Measurements from ENCODE around the gene LCE1A. TPM values are rescaled to one million over a fixed set of nuclear protein-coding genes. Genes with fewer than 3 reads are reported as not detected.
A peak's percentile ranks its signal among the peaks of the same experiment; 100 is the strongest.

The LCE1A gene
- total RNA-seq, 2 experiments from 2014 or later = not detected

DNA sequence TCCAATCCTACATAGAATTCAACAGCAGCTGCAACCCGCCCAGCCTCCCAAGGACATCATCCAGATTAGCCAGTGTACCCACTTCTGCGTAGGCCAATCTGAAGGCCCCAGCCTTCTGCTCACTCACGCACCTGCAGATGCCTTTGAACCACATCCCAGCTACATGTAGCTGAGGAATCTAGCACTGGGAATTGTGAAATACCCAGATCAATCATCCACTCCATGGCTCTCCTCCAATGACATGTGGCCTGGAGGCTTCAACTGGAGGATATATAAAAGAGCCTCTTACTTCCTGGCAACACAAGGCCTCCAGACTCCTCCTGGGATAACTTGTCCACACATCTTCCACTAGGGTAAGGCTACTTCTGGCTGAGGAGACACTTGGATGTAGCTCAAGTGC is 15.3 kb downstream of the LCE1A start, which contains the start of gene LCE6A:
Gene LCE6A, plus strand, starts transcription at position 301 of the 400 bp plus-strand sequence. CDS start 665 bp downstream, outside the sequence.
- Mint-ChIP-seq H3K27me3 (no peaks in the 10 kb centered on the region), H3K4me1 (no peaks in the 10 kb centered on the region), H3K27ac (no peak within 1 kb of the TSS), H3K36me3 (ENCODE audit: low read depth) (no peaks in the 10 kb centered on the region), H3K4me3 (no peak within 1 kb of the TSS), H3K9me3 (no peaks in the 10 kb centered on the region)
- POLR2A ChIA-PET = no interaction called here
- DNase-seq = no peak
- CTCF ChIA-PET = interaction anchor here (0.5 kb wide), 1 partner anchor 189 kb away, joined by 3 read pairs; no protein-coding TSS in a partner anchor

GRCh38 chr1:152855661-152856060 is 28.4 kb downstream of the LCE1A start:
- H3K9me3 Mint-ChIP-seq = no peaks in the 10 kb centered on the region
- no peak overlapping the region for H3K27ac Mint-ChIP-seq
- no peaks in the 10 kb centered on the region for H3K4me1 Mint-ChIP-seq
- CTCF ChIA-PET = interaction anchor here (1.0 to 1.2 kb wide), 2 partner anchors 9 to 15 kb away, joined by 4 to 5 read pairs; no protein-coding TSS in a partner anchor
- POLR2A ChIA-PET = no interaction called here
- no peak for DNase-seq
- H3K27me3 Mint-ChIP-seq = peaks cover 4% of the 10 kb centered on the region
- no peaks in the 10 kb centered on the region for H3K36me3 Mint-ChIP-seq (ENCODE audit: low read depth)
- H3K4me3 Mint-ChIP-seq = no peak overlapping the region

- Mint-ChIP-seq H3K4me3 (no peak overlapping the region), H3K27me3 (peaks cover 5% of the 10 kb centered on the region), H3K27ac (no peak overlapping the region), H3K9me3 (no peaks in the 10 kb centered on the region), H3K36me3 (ENCODE audit: low read depth) (no peaks in the 10 kb centered on the region), H3K4me1 (no peaks in the 10 kb centered on the region)
- DNase-seq = no peak
- CTCF ChIA-PET = interaction anchor here (0.6 kb wide), 1 partner anchor 412 kb away, joined by 3 read pairs; no protein-coding TSS in a partner anchor
- POLR2A ChIA-PET = no interaction called here
Measured at GRCh38 chr1:152858062-152858461, 30.8 kb downstream of the LCE1A start.

DNA sequence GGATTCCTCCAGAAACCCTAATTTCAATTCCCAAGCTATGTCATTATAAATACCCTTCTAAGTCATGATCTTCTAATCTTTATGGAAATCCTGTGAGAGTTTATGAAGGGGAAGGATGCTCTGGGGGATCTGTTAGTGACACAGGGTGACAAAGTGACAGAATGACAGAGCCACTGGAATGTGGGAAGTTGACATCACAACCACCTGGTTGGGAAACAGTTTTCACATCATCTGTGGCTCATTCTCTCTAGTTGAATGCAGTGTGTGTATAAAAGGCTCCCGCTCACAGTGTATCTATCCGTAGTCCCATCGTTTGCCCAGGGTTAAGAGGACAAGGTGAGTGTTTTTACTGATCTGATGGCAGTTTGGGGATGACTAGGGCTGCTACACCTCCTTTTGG is 32.4 kb downstream of the LCE1A start, which contains the start of gene LCE7A:
Gene LCE7A, plus strand, starts transcription at position 301 of the 400 bp plus-strand sequence. CDS start 702 bp downstream, outside the sequence.
- ChIA-PET POLR2A (no interaction called here), CTCF (interaction anchor here (1.2 kb wide), 1 partner anchor 18 kb away, joined by 3 read pairs; the partner anchor contains the start of gene SMCP)
- no peaks in the 10 kb centered on the region for H3K9me3 Mint-ChIP-seq

DNA sequence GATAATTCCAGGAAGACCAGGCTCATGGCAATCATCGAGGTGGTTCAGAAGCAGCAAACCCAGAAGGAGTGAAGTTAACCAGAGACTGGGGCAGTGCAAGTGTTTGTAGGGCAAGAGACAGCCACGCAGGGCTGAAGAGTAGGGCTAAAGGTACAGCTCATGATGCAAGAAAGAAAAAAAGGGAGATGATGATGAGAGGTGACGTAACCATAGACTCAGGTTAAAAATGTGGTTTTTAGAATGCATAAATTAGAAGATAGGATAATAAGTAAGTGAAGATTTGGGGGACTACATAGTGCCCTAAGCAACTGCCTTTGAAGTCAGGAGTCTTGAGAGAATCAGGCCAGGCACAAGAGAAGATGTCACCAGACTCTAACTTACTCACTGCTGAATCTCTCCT is 32.9 kb downstream of the LCE1A start:
- POLR2A ChIA-PET = no interaction called here
- CTCF ChIA-PET = no interaction called here

More for the DNA sequence above, 32.4 kb downstream of the LCE1A start, which contains the start of gene LCE7A:
- H3K4me1 Mint-ChIP-seq = no peaks in the 10 kb centered on the region
- H3K27me3 Mint-ChIP-seq = peaks cover 5% of the 10 kb centered on the region
- no peak within 1 kb of the TSS for H3K27ac Mint-ChIP-seq
- no peaks in the 10 kb centered on the region for H3K36me3 Mint-ChIP-seq (ENCODE audit: low read depth)
- H3K4me3 Mint-ChIP-seq = no peak within 1 kb of the TSS
- DNase-seq = no peak

GRCh38 chr1:152861374-152861773 is 34.1 kb downstream of the LCE1A start:
- ChIA-PET CTCF (no interaction called here), POLR2A (no interaction called here)
- Mint-ChIP-seq H3K27ac (no peak overlapping the region), H3K4me1 (no peaks in the 10 kb centered on the region), H3K9me3 (no peaks in the 10 kb centered on the region), H3K27me3 (peaks cover 5% of the 10 kb centered on the region), H3K4me3 (no peak overlapping the region), H3K36me3 (ENCODE audit: low read depth) (no peaks in the 10 kb centered on the region)
- DNase-seq = no peak

More for the DNA sequence above, 32.9 kb downstream of the LCE1A start:
- Mint-ChIP-seq H3K4me3 (no peak overlapping the region), H3K27me3 (peaks cover 5% of the 10 kb centered on the region), H3K4me1 (no peaks in the 10 kb centered on the region), H3K9me3 (no peaks in the 10 kb centered on the region), H3K27ac (no peak overlapping the region), H3K36me3 (ENCODE audit: low read depth) (no peaks in the 10 kb centered on the region)
- DNase-seq = no peak

- DNase-seq = no peak
- CTCF ChIA-PET = interaction anchor here (1.7 kb wide), 1 partner anchor 8 kb away, joined by 4 read pairs; no protein-coding TSS in a partner anchor
Measured at GRCh38 chr1:152864443-152864842, 37.2 kb downstream of the LCE1A start.

GRCh38 chr1:152866321-152866720 is 39.0 kb downstream of the LCE1A start:
- Mint-ChIP-seq H3K27ac (no peak overlapping the region), H3K4me1 (no peaks in the 10 kb centered on the region), H3K27me3 (peaks cover 4% of the 10 kb centered on the region)

More at GRCh38 chr1:152864443-152864842, 37.2 kb downstream of the LCE1A start:
- H3K4me3 Mint-ChIP-seq = no peak overlapping the region
- H3K4me1 Mint-ChIP-seq = no peaks in the 10 kb centered on the region
- no peak overlapping the region for H3K27ac Mint-ChIP-seq
- H3K9me3 Mint-ChIP-seq = no peaks in the 10 kb centered on the region
- peaks cover 1% of the 10 kb centered on the region for H3K27me3 Mint-ChIP-seq
- POLR2A ChIA-PET = no interaction called here
- no peaks in the 10 kb centered on the region for H3K36me3 Mint-ChIP-seq (ENCODE audit: low read depth)

GRCh38 chr1:152869808-152870419 is 42.6 kb downstream of the LCE1A start:
- H3K36me3 Mint-ChIP-seq (ENCODE audit: low read depth) = no peaks in the 10 kb centered on the region
- H3K9me3 Mint-ChIP-seq = no peaks in the 10 kb centered on the region
- no peaks in the 10 kb centered on the region for H3K4me1 Mint-ChIP-seq
- H3K27ac Mint-ChIP-seq = no peak overlapping the region
- DNase-seq = peak; percentile 59
- H3K27me3 Mint-ChIP-seq = peaks cover 3% of the 10 kb centered on the region
- ChIA-PET POLR2A (no interaction called here), CTCF (interaction anchor here (0.9 to 1.6 kb wide), 7 partner anchors 9 to 358 kb away, joined by 3 to 5 read pairs (median 3); no protein-coding TSS in a partner anchor)
- H3K4me3 Mint-ChIP-seq = no peak overlapping the region

More at GRCh38 chr1:152866321-152866720, 39.0 kb downstream of the LCE1A start:
- POLR2A ChIA-PET = no interaction called here
- no peaks in the 10 kb centered on the region for H3K9me3 Mint-ChIP-seq
- DNase-seq = no peak
- H3K4me3 Mint-ChIP-seq = no peak overlapping the region
- H3K36me3 Mint-ChIP-seq (ENCODE audit: low read depth) = no peaks in the 10 kb centered on the region
- CTCF ChIA-PET = interaction anchor here (0.6 kb wide), 1 partner anchor 212 kb away, joined by 3 read pairs; no protein-coding TSS in a partner anchor

DNA sequence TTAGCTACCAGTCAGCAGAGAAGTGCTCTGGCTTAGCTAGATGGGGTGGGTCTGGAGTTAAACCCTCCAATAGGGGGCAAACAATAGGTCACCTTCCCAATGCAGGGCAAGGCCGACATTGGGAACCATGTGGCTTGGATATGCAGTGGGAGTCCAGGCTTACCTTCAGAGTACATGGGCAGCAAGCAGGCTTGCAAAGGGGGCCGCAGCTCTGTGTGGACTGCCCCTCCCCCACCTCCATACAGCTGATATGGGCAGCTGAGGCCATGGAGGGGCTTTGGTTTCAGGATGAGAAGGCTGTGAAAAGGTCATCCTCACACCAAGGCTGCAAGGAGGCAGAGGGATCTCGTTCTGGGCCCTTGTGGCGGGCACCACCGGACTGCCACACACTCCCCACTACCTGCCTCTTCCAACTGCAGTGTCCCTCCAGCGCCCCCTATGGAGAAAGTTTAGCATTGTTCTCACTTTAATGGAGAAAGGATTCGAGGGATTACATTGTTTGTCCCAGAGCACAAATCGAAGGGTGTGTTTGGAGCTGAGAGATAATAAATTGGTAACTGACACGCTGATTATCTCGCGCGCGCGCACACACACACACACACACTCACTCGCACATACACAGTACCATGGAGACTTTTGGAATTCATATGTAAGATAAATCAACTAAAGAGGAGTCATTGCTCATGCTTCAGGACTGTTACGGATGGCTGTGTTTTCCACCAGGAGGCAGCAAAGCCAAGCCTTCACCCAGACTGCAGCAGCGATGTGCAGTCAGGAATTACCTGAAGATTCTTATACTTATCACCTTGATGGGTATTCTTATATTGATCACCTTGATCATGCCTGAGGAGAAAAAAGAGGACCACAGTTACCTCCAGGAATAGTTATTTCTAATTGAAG is 43.8 kb downstream of the LCE1A start:
- H3K4me3 Mint-ChIP-seq = no peak overlapping the region
- no peaks in the 10 kb centered on the region for H3K9me3 Mint-ChIP-seq
- no peaks in the 10 kb centered on the region for H3K36me3 Mint-ChIP-seq (ENCODE audit: low read depth)
- ChIA-PET POLR2A (no interaction called here), CTCF (interaction anchor here (0.9 to 1.6 kb wide), 7 partner anchors 8 to 357 kb away, joined by 3 to 5 read pairs (median 3); no protein-coding TSS in a partner anchor)
- H3K4me1 Mint-ChIP-seq = no peaks in the 10 kb centered on the region
- no peak overlapping the region for H3K27ac Mint-ChIP-seq
- DNase-seq = no peak
- peaks cover 3% of the 10 kb centered on the region for H3K27me3 Mint-ChIP-seq

GRCh38 chr1:152871731-152872126 is 44.5 kb downstream of the LCE1A start:
- Mint-ChIP-seq H3K9me3 (no peaks in the 10 kb centered on the region), H3K4me3 (no peak overlapping the region), H3K27ac (no peak overlapping the region), H3K36me3 (ENCODE audit: low read depth) (no peaks in the 10 kb centered on the region), H3K27me3 (peaks cover 3% of the 10 kb centered on the region), H3K4me1 (no peaks in the 10 kb centered on the region)
- DNase-seq = no peak
- CTCF ChIA-PET = interaction anchor here (1.4 to 1.6 kb wide), 2 partner anchors 9 to 12 kb away, joined by 4 to 5 read pairs; no protein-coding TSS in a partner anchor
- POLR2A ChIA-PET = no interaction called here

GRCh38 chr1:152873495-152873894 is 46.2 kb downstream of the LCE1A start:
- Mint-ChIP-seq H3K4me3 (no peak overlapping the region), H3K27me3 (peaks cover 3% of the 10 kb centered on the region)
- CTCF ChIA-PET = no interaction called here

GRCh38 chr1:152876827-152877226 is 49.6 kb downstream of the LCE1A start:
- ChIA-PET CTCF (no interaction called here), POLR2A (no interaction called here)
- no peaks in the 10 kb centered on the region for H3K4me1 Mint-ChIP-seq
- H3K9me3 Mint-ChIP-seq = no peaks in the 10 kb centered on the region
- no peaks in the 10 kb centered on the region for H3K36me3 Mint-ChIP-seq (ENCODE audit: low read depth)
- DNase-seq = no peak
- H3K27ac Mint-ChIP-seq = no peak overlapping the region
- no peaks in the 10 kb centered on the region for H3K27me3 Mint-ChIP-seq
- H3K4me3 Mint-ChIP-seq = no peak overlapping the region

More at GRCh38 chr1:152873495-152873894, 46.2 kb downstream of the LCE1A start:
- POLR2A ChIA-PET = no interaction called here
- Mint-ChIP-seq H3K36me3 (ENCODE audit: low read depth) (no peaks in the 10 kb centered on the region), H3K9me3 (no peaks in the 10 kb centered on the region), H3K27ac (no peak overlapping the region), H3K4me1 (no peaks in the 10 kb centered on the region)
- no peak for DNase-seq

All from activated CD4-positive, alpha-beta memory T cell treated with anti-CD3 and anti-CD28 coated beads, Interleukin-2, amount 10 ng/mL, durations not matched to agents 7 days and 5 days (primary cell).